NK-92 (cell line): ENCODE results near the gene IL13RA1.
"Not testable (repeated sequence)": the region's sequence is repeated elsewhere in the genome, so short reads cannot be mapped to it uniquely, and the experiment has no call there.

Source experiments
- DNase-seq: peaks from one replicate; lab custom pipeline; 2025; ENCODE audit not compliant: unreplicated experiment; lab: John Stamatoyannopoulos, UW

The IL13RA1 gene

DNA sequence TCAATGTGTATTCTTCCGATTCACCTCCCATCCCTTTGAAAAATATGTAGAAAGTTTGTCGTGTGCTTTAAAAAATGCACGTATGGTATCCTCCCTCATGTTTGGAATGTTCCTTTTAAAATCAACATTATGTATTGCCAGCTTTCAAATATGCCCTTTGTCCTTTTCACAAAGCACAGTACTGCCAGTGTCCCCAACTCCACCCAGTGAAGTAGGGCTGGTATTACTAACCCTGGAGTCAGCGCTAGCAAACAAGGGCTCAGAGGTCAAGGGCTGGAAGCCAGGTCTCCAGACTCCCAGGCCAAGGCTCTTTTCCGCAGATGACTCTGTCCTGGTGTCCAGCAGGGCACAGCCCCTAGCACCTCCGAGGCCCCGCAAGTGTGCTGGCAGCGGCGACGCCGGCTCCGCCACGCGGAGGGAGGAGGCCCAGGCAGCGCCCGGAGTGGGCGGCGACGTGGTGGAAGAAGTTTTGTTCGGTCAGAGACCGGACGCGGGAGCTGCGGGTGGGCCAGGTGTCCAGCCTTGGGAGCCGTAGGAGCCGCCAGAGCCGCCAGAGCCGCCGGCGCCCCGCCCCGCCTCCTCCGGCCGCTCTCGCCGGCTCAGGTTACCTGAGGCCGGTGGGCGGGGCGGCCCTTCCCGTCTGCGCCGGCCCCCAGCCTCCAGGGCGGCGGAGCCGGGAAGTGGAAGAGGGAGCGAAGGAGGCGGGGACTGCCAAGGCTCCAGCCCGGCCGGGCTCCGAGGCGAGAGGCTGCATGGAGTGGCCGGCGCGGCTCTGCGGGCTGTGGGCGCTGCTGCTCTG is at the start of gene IL13RA1:
IL13RA1 (plus strand) TSS at position 720 of the 799 bp plus-strand sequence; CDS start at position 753, 33 bp downstream.
- DNase-seq = no peak

DNA sequence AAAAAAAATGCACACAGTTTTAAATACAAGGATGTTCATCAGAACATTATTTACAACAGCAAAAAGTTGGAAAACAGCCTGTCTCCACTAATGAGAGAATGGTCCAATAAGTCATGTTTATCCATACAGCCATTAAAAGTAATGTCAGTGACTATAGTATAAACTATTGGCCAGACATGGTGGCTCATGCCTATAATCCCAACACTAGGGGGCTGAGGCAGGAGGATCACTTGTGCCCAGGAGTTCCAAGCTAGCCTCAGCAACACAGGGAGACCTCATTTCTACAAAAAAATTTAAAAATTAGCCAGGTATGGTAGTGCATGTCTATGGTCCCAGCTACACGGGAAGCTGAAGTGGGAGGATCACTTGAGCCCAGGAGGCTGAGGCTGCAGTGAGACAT is 48.1 kb upstream of the IL13RA1 start:
- DNase-seq = no peak

DNA sequence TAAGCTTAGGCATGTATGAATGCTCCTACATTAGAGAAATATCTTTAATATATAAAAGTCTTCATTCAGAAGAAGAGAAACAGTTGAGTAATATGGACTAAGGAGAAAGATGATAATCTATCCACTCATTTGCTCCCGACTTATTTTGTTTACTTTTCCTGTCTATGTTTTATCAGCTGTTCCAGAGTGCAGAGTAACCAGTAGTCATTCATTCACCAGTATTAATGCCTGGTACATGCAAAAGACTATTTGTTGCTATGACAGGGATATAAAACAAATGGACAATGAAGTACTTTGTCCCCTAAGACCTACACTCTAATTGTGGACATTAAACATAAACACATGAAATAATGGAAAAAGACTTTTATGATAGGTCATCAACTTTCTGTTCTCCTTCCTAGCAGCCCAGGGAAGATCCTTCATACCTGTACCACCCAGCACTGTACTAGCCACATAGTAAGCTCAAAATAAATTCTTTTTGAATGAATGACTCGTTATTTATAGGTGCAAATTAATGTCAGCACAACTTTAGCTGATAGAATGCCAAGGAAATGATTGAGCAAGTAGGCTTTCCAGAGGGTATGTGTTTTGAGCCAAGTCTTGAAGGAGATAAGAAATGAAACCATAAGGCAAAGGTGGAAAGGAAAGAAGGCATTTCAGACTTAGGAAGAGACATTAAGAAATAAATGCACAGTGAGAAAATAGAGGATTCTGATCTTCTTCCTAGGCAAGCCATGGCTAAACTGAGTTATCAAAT is 45.0 kb upstream of the IL13RA1 start:
- DNase-seq = no peak

DNA sequence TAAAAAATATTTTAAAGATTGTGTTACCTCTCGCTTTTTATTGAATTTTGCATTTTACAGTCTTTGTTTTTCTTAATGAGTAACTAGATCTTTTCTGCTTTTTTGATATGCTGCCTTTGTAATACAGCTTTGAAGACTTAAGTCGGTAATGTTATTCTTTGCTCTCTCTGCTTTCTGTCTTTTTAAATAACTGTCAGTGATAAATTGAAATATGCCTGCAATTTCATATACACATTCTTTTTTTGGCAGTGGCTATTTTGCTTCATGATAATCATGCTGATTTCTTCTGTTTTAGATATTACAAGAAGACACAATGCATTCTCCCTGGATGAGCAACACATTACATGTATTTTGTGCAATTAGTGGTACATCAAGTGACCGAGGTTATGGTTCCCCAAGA is 42.0 kb upstream of the IL13RA1 start:
- DNase-seq = no peak

DNA sequence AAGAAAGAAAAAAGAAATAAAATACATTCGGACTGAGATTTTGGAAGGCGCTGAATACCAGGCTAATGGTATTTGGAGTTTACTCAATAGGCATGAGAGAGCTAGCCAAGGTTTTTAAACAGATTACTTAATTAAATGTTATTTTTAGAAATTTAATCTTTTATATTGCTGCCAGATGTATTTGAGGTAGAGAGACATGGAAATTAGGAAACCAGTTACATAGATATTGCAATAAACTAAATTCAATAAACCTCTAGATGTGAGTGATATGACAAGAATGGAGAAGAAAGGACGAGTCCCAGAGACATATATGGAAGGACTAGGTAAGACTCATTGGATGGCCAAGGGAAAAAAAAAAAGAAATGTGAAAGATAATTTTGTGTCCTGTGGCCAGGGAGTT is 38.5 kb upstream of the IL13RA1 start:
- no peak for DNase-seq

DNA sequence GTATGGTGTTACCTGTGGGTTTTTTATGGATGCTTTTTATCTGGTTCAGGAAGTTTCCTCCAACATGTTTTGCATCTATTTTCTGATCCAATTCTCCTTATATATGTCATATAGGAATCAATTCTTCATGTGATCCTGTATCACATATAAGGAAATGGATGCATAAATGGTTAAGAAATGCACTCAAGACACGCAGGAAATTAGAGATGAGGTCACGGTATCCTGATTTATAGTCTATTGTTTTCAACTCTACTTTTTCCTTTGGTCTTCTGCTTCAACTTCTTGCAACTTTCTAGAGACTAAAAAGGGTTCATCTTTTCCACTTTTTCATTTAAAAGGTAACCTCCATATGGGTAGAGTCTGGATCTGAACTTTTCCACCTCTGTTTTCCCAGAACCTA is 33.6 kb upstream of the IL13RA1 start:
- no peak for DNase-seq

DNA sequence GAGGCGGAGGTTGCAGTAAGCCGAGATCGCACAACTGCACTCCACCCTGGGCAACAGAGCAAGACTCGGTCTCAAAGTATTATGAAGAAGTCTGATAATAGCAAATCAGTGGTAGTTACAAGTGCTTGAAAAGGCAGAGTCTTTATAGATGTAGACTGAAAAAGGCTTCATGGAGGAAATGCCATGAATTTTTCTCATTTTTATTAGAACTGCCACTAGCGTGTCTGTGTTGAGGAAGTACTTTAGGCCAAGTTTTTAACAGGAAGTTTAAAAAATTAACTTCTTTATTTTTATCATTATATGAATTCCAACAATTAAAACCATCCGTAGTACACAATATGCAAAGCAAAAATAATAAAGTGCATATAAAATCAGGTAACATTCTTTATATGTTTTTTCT is 32.8 kb upstream of the IL13RA1 start:
- DNase-seq = no peak

DNA sequence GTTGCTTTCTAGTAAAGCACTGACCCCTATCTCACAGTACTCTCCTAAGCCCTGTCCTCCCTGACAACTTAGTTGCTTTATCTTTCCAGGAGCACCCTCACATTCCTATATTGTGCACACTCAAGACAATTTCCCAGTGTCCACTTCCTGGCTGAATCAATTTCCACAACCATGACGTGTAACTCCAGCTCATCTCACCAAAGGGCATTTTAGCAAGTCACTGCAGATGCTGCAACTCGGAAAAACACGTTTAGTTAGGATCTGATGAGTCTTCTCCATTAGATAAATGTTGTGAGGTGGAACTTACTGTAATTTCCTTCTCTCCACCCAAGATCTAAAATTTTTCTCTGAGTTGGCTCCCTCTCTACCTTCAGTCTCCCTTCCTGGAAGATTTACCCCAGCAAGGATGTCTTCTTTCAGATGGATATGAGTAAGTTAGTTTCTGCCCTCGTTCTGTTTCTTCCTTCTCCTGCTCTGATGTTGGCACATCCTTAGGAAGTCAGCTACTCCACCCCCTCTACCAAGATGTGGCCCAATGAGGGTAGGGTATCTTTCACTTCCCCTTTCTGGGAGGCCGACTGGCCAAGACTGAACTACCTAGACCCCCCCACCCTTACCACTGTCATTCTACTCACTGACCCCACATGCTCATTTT is 28.8 kb upstream of the IL13RA1 start:
- no peak for DNase-seq

DNA sequence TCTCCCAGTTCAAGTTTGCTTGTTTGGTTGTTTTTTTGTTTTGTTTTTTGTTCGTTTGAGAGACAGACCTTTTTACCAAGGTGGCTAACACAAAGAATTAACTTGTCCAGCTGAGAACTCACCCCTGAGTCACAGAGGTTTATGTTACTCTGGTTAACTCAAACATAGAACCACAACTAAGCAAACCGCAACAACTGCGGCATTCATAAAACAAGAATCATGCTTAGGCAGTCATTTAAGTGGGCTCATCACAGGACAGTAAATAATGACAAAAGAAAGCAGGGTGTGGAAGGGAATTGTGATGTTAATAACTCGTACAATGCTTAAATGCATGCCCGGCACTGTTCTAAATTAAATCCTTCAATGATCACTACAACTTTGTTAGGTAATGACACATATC is 24.7 kb upstream of the IL13RA1 start:
- no peak for DNase-seq

DNA sequence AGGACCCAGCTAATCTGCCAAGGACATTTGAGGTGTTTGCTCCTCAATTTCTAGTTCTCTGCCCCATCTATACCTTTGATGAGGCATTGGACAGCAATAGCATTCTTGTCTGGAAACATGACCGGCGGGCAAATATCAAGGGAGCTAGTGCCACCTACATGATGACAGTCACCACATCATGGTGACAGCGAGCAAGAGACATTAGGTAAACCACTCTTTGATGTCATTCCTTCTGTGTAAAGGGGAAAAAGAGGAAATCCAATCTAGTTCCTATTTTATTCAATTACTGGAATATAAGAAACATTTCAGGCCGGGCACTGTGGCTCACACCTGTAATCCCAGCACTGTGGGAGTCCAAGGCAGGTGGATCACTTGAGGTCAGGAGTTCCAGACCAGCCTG is 20.7 kb upstream of the IL13RA1 start:
- no peak for DNase-seq

DNA sequence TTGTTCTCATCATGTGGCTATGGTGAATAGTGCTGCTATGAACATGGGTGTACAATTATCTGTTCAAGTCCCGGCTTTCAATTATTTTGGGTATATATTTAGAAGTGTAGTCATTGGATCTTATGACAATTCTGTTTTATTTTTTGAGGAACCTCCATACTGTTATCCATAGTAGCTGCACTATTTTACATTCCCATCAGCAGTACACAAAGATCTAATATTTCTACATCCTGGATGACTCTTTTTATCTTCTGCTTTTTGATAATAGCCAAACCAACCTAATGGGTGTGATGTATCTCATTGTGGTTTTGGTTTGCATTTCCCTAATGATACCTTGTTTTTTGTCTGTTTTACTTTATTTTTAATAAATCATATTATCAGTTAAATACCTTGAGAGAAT is 12.9 kb upstream of the IL13RA1 start:
- DNase-seq = no peak

DNA sequence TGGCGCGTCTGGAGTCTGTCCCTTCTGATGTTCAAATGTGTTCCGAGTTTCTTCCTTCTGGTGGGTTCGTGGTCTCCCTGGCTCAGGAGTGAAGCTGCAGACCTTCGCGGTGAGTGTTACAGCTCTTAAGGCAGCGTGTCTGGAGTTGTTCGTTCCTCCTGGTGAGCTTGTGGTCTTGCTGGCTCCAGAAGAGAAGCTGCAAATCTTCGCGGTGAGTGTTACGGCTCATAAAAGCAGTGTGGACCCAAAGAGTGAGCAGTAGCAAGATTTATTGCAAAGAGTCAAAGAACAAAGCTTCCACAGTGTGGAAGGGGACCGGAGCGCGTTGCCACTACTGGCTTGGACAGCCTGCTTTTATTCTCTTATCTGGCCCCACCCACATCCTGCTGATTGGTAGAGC is 11.5 kb upstream of the IL13RA1 start:
- not testable (repeated sequence) for DNase-seq

DNA sequence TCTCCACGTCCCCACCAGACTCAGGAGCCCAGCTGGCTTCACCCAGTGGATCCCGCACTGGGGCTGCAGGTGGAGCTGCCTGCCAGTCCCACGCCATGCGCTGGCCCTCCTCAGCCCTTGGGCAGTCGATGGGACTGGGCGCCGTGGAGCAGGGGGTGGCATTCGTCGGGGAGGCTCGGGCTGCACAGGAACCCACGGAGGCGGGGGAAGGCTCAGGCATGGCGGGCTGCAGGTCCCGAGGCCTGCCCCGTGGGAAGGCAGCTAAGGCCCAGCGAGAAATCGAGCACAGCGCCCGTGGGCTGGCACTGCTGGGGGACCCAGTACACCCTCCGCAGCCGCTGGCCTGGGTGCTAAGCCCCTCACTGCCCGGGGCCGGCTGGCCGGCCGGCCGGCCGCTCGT is 10.6 kb upstream of the IL13RA1 start:
- DNase-seq = not testable (repeated sequence)

DNA sequence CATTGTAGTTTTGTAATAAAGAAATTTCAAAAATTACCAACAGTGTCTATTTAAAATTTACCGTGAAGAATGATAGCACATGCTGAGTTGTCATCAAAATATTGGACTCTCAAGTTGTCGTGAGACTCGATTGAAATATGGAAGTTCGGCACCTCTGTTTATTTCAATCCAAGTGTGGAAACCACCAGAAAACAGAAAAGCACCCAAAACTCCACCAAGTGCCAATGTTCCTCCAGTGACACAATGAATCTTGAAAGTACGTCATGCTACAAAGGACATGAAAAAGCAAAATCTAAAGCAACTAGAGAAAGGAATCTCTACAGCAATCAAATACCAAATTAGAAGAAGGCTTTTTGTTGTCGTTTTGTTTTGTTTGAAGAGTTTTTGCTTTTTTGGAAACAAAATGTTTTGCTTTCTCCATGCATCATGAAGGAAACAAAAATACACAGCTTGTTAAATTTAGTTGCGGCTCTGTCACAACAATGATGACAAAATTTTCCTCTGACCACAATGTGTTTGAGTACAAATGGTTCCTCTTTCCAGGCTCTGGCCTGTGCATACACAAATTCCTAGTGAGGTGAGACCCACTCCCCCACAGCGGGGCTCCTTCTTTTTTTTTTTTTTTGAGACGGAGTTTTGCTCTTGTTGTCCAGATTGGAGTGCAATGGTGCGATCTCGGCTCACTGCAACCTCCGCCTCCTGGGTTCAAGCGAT is 9.6 kb upstream of the IL13RA1 start:
- no peak for DNase-seq

DNA sequence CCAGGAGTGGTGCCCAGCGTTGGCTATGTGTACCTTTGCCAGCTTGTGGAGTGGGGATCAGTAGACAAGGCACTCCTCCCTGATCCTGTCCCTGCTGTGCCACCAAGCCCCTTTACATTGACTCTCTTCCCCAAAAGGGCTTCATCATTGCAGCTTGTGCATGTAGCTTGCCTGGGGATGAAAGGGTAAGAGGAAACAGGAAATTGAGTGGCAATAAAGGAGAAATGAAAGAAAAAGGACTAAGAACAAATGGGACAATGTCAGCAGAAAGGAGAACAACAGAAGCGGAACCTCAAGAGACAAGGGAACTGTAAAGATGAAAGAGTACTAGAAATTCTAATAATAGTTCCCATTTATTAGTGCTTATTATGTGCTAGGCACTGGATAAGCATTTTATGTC is 8.7 kb upstream of the IL13RA1 start:
- no peak for DNase-seq

DNA sequence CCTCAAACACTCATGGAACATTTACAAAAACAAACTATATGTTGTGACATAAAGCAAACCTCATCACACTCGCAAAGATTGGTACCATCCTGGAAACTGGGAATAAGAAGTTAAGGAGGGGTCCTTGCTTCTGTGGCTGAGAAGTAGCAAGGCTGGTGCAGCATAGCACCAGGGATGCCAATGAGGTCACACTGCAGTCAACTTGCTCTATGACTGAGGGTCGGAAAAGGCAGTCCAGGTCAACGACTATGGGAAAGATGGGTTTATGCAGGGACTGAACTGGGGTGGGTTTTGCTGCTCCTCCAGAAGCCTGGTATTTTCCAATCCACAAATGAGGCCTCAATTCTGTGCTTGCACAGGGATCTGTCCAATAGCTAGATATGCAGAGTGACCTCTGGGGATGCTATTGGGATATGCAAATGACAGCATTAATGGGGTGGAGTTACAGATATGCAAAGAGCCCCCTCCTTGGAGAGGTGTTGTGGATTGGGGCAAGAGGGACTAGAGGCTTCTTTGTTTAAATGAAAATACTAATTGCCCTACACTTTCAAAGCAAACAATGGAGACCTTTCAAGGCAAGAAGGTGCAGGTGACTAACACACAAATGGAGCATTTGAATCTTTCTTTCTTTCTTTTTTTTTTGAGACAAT is 7.2 kb upstream of the IL13RA1 start:
- no peak for DNase-seq

DNA sequence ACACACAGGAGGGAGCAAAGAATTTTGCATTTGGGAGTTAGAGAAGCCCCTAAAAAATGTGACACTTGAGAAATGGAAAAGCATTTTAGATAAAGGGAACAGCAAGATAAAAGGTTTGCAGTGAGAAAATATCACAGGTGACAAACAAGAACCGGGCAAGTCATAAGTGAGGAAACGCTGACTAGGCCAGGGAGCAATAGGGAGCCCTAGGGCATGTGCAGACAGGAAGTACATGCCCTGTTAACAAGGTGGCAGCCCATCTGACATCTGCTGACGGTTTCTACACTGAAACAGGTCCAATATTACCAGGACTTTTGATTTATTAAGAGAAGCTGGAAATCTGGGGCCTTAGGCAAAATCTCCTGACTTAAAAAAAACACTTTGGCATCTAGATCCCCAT is 4.0 kb upstream of the IL13RA1 start:
- no peak for DNase-seq

DNA sequence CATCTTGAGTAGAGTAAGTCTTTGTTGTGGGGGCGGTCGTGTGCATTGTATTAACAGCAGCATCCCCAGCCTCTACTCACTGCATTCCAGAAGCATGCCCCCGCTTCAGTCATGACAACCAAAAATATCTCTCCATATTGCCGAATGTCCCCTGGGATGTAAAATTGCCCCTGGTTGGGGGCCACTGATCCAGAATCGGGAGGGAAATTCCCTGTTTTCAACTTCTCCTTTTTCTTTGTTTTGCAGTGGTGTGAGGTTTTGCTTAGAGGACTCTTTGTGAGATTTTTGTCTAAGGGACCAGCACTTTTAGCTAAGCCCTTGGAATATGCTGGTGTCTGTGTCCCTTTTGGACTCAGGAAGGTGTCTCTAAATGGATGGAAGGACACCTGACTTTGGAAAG is 3.0 kb upstream of the IL13RA1 start:
- DNase-seq = no peak

DNA sequence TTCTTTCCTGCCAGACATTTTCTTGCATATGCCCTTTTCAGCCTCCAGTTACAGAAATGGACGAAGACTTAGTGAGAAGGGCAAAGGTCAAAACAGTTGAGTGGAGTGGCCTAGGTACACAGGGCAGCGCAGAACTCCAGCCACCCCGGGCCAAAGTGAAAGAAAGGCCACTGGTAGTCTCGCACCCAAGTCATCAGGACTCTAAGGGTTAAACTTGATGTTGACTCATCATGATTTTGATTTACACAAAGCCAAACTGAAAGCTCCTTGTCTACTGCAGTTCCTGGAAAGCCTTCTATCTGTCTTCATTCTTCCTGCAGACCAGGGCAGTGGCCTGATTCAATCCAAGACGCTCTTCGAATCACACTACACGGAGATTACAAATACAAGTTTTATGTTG is 2.6 kb upstream of the IL13RA1 start:
- DNase-seq = no peak

DNA sequence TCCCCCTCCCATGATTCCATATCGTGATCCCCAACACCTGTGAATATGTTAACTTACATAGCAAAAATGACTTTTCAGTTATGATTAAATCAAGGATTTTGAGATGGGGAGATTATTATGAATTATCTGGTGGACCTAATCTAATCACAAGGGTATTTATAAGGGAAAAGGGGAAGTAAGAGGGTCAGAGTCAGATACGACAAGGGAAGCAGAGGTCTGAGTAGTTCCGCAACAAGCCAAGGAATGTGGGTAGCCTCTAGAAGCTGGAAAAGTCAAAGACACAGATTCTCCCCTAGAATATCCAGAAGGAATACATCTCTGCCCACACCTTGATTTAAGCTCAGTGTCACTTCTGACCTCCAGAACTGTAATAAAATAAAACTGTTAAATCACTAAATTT is 1.0 kb upstream of the IL13RA1 start:
- no peak for DNase-seq
